Transverse colon (tissue), 4 donors: ENCODE data around the gene IL17RD. TPM values are rescaled to one million over a fixed set of nuclear protein-coding genes. Genes with fewer than 3 reads are reported as not detected.

Experiments used
- DNase-seq: peaks from one replicate; pipeline ENCODE4 v3.0.0-alpha.2; 2019
- H3K27ac ChIP-seq, 4 donors: fragments of 200-600 bp; sonication (generic); 2 replicates each; pipeline ENCODE4 v1.5.1; 2016 to 2018; ENCODE audit warnings: inconsistent platforms in 4 of 4
- H3K27me3 ChIP-seq: fragments of 200-600 bp; sonication (generic); 2 replicates; pipeline ENCODE4 v1.5.1; 2017; ENCODE audit warnings: inconsistent platforms
- H3K36me3 ChIP-seq, 4 donors: fragments of 200-600 bp; sonication (generic); 2 replicates each; pipeline ENCODE4 v1.5.1; 2017 to 2019; ENCODE audit warnings: inconsistent platforms in 4 of 4
- H3K4me1 ChIP-seq, 4 donors: fragments of 200-600 bp; sonication (generic); 2 replicates each; pipeline ENCODE4 v1.5.1; 2017 to 2020; ENCODE audit warnings: inconsistent platforms in 4 of 4
- H3K4me3 ChIP-seq, 4 donors: fragments of 200-600 bp; sonication (generic); 1 replicate in 1 of 4; 2 replicates in 3 of 4; pipeline versions ENCODE4 v1.5.1 to v1.6.1; 2017 to 2019; ENCODE audit warnings: inconsistent platforms in 4 of 4
- H3K9me3 ChIP-seq, 2 donors: fragments of 200-600 bp; sonication (generic); 2 replicates each; pipeline ENCODE4 v1.5.1; 2017 to 2019; ENCODE audit warnings: inconsistent platforms in 2 of 2
- CTCF ChIP-seq, 5 experiments: fragments of 200-600 bp in 3 of 5; fragments of 450-650 bp in 2 of 5; sonication (generic) in 3 of 5; IDR thresholded peaks; 1 replicate in 2 of 5; 2 replicates in 3 of 5; pipeline ENCODE4 v1.5.1; 2016 to 2017; ENCODE audit warnings: antibody characterized with exemption in 5 of 5, inconsistent platforms in 3 of 5, mild to moderate bottlenecking in 2 of 5, moderate library complexity in 1 of 5
- EP300 ChIP-seq: sonication (generic); formaldehyde crosslinking; IDR thresholded peaks from one replicate; pipeline ENCODE4 v1.6.1; 2017; ENCODE audit warnings: antibody characterized with exemption, low read depth
- POLR2A ChIP-seq: fragments of 450-650 bp; IDR thresholded peaks from one replicate; pipeline ENCODE4 v1.6.1; 2016; ENCODE audit warnings: antibody characterized with exemption, mild to moderate bottlenecking, moderate library complexity
- POLR2AphosphoS5 ChIP-seq, 3 donors: sonication (generic); formaldehyde crosslinking; IDR thresholded peaks; one replicate each; pipeline ENCODE4 v1.6.1; 2016; ENCODE audit warnings: antibody characterized with exemption in 3 of 3
- WGBS, 2 donors: methylation state at CpG; one replicate each; pipeline ENCODE4 v1.1.5; 2018; ENCODE audit warnings: low coverage in 1 of 2; 5-methylcytosine and 5-hydroxymethylcytosine counted together
- in situ Hi-C, 4 donors: fragments of 200-750 bp; cut with MboI; loops; one replicate each; pipeline versions ENCODE4 v1.15.0 to v1.15.1; 2017; ENCODE audit warnings: low sequenced_read_pairs in 3 of 4, low pct_ligation_motif_present in 1 of 4, low pct_unique_long_range_greater_than_20kb in 1 of 4
- intact Hi-C: fragments of 100-400 bp; cut with DNase I; formaldehyde crosslinking; loops from one replicate; pipeline ENCODE4 v1.15.1; 2023; ENCODE audit warnings: low total_unique reads
- total RNA-seq, 4 donors: library from RNA; depleted of rRNA; stranded (reverse); fragments of >200 nt; gene quantifications; one replicate each; pipeline ENCODE4 v1.1.0, GENCODE V29; 2016

IL17RD gene
- total RNA-seq, 4 donors from 2014 or later: 1.9 to 40.4 (median 2.7) TPM

GRCh38 chr3:57108684-57109083 is 56.5 kb downstream of the IL17RD start:
- Histone ChIP-seq H3K27ac (no peak overlapping the region), H3K4me3 (no peak overlapping the region), H3K36me3 (no peaks in the 10 kb centered on the region), H3K4me1 (no peaks in the 10 kb centered on the region), H3K9me3 (no peaks in the 10 kb centered on the region), H3K27me3 (no peaks in the 10 kb centered on the region)
- in situ Hi-C loops (no loop called here), intact Hi-C loops (no loop called here)
- no peak for DNase-seq
- 89 to 100% methylated on average over 1 to 8 of the region's 8 CpGs for WGBS, 2 donors
- TF ChIP-seq EP300: no peak
- no peak for TF ChIP-seq CTCF (IDR thresholded peaks at IDR 0.05)
- no peak for TF ChIP-seq POLR2A
- no peak for TF ChIP-seq POLR2AphosphoS5 (IDR thresholded peaks at IDR 0.05)

GRCh38 chr3:57105585-57105984 is 59.6 kb downstream of the IL17RD start:
- WGBS, 2 donors: 96 to 100% methylated on average over 3 to 9 of the region's 9 CpGs
- no peak for DNase-seq
- Histone ChIP-seq H3K27me3 (no peaks in the 10 kb centered on the region), H3K36me3 (no peaks in the 10 kb centered on the region), H3K4me1 (no peaks in the 10 kb centered on the region), H3K9me3 (no peaks in the 10 kb centered on the region), H3K27ac (no peak overlapping the region), H3K4me3 (no peak overlapping the region)
- intact Hi-C loops (no loop called here), in situ Hi-C loops (no loop called here)
- TF ChIP-seq POLR2AphosphoS5 (IDR thresholded peaks at IDR 0.05): no peak

GRCh38 chr3:57100046-57100695 is 65.0 kb downstream of the IL17RD start:
- no peaks in the 10 kb centered on the region for H3K36me3 ChIP-seq
- H3K4me1 ChIP-seq: no peaks in the 10 kb centered on the region
- peak; percentile 71 for DNase-seq
- H3K9me3 ChIP-seq: no peaks in the 10 kb centered on the region
- peak; percentile 82 to 92 (median 87) for TF ChIP-seq CTCF (IDR thresholded peaks at IDR 0.05)
- no peak for TF ChIP-seq POLR2A
- H3K27ac ChIP-seq: no peak overlapping the region
- 11% methylated on average over 7 of the region's 7 CpGs for WGBS, 2 donors
- no peak overlapping the region for H3K4me3 ChIP-seq
- in situ Hi-C loops: no loop called here
- no peaks in the 10 kb centered on the region for H3K27me3 ChIP-seq
- intact Hi-C loops: loop anchor here (5.0 kb wide), 1 partner anchor 67 kb away; the partner anchor contains the start of gene IL17RD

GRCh38 chr3:57098418-57099310 is 66.5 kb downstream of the IL17RD start:
- in situ Hi-C loops: no loop called here
- Histone ChIP-seq H3K27me3 (no peaks in the 10 kb centered on the region), H3K36me3 (no peaks in the 10 kb centered on the region), H3K4me3 (no peak overlapping the region), H3K4me1 (no peaks in the 10 kb centered on the region), H3K9me3 (no peaks in the 10 kb centered on the region), H3K27ac (no peak overlapping the region)
- TF ChIP-seq EP300: no peak
- no peak for TF ChIP-seq POLR2AphosphoS5 (IDR thresholded peaks at IDR 0.05)
- no peak for TF ChIP-seq CTCF (IDR thresholded peaks at IDR 0.05)
- TF ChIP-seq POLR2A: no peak
- DNase-seq: no peak
- WGBS, 2 donors: 40 to 60% methylated on average over 1 to 6 of the region's 6 CpGs
- intact Hi-C loops: loop anchor here (5.0 kb wide), 1 partner anchor 124 kb away; no protein-coding TSS in a partner anchor
